Tongue (tissue), 2 donors: ENCODE results near the gene ST3GAL2. TPM values are rescaled to one million over a fixed set of nuclear protein-coding genes. Genes with fewer than 3 reads are reported as not detected.

ENCODE experiments used
- DNase-seq: peaks from one replicate; pipeline ENCODE4 v3.0.0-alpha.2; 2015
- total RNA-seq: library from RNA; depleted of rRNA; stranded (reverse); fragments of >200 nt; gene quantifications from one replicate; pipeline ENCODE4 v1.2.3, GENCODE V29; 2014

The ST3GAL2 gene
- 35.8 TPM for total RNA-seq

GRCh38 chr16:70438969-70439862, at the start of gene ST3GAL2:
Gene ST3GAL2, minus strand, starts transcription at chr16:70439100. Its CDS starts 40,570 bp downstream, at chr16:70398530.
- DNase-seq, result peak; percentile 99

GRCh38 chr16:70484867-70485266, 46.0 kb upstream of the ST3GAL2 start:
- DNase-seq, result no peak

GRCh38 chr16:70483426-70483825, 44.5 kb upstream of the ST3GAL2 start:
- no peak for DNase-seq

GRCh38 chr16:70482624-70483023, 43.7 kb upstream of the ST3GAL2 start:
- no peak for DNase-seq

- DNase-seq, result no peak
These were observed 43.1 kb upstream of the ST3GAL2 start for GRCh38 chr16:70481929-70482536.

GRCh38 chr16:70480127-70481105, 41.5 kb upstream of the ST3GAL2 start:
- no peak for DNase-seq

- DNase-seq, result no peak
These were observed 40.0 kb upstream of the ST3GAL2 start for GRCh38 chr16:70478912-70479341.

- DNase-seq, result no peak
These were observed 39.3 kb upstream of the ST3GAL2 start for GRCh38 chr16:70478169-70478568.

- DNase-seq, result peak; percentile 54
These were observed 37.5 kb upstream of the ST3GAL2 start for GRCh38 chr16:70476272-70477020.

- no peak for DNase-seq
These were observed 36.4 kb upstream of the ST3GAL2 start for GRCh38 chr16:70475054-70475871.

GRCh38 chr16:70474320-70475053, 35.6 kb upstream of the ST3GAL2 start:
- DNase-seq, result no peak

- no peak for DNase-seq
These were observed 34.8 kb upstream of the ST3GAL2 start for GRCh38 chr16:70473446-70474319.

- DNase-seq, result no peak
These were observed 34.0 kb upstream of the ST3GAL2 start for GRCh38 chr16:70472786-70473433.

GRCh38 chr16:70470927-70471341, 32.0 kb upstream of the ST3GAL2 start:
- no peak for DNase-seq

GRCh38 chr16:70470141-70470926, 31.4 kb upstream of the ST3GAL2 start:
- DNase-seq, result no peak

GRCh38 chr16:70468776-70469525, 30.1 kb upstream of the ST3GAL2 start:
- no peak for DNase-seq

- peak; percentile 33 for DNase-seq
These were observed 28.7 kb upstream of the ST3GAL2 start for GRCh38 chr16:70467608-70468007.
